Measurements from ENCODE around the gene ACTN2. TPM values are rescaled to one million over a fixed set of nuclear protein-coding genes. Genes with fewer than 3 reads are reported as not detected.

ACTN2 gene
- total RNA-seq, 4 donors from 2014 or later, result 0.06 to 0.20 TPM; not detected in 2

DNA sequence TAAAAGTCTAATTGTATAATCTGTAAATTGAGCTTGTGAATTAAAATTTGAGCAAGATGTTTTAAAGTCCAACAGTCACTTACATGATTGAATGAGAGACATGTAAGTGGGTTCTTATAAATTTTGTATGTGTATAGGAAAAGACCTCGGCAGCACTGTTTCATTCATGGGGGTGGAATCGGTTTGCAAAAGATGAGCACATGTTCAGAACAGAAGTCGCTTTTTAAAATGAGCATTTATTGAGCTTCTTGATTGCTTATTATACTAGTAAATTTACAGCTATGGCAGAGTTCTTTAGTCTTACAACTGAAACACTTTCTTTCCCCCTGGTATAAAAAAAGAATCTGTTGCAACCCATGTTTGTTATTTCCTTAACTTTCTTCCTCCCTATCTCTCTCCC is 33.9 kb downstream of the ACTN2 start:
- intact Hi-C loops (cut with DNase I; ENCODE audit: low total_unique reads), result no loop called here
- no peak overlapping the region for H3K4me3 ChIP-seq (ENCODE audit: low read depth, poor library complexity, severe bottlenecking)
- TF ChIP-seq POLR2A (IDR thresholded peaks at IDR 0.05), result no peak
- TF ChIP-seq, protein P1, sequence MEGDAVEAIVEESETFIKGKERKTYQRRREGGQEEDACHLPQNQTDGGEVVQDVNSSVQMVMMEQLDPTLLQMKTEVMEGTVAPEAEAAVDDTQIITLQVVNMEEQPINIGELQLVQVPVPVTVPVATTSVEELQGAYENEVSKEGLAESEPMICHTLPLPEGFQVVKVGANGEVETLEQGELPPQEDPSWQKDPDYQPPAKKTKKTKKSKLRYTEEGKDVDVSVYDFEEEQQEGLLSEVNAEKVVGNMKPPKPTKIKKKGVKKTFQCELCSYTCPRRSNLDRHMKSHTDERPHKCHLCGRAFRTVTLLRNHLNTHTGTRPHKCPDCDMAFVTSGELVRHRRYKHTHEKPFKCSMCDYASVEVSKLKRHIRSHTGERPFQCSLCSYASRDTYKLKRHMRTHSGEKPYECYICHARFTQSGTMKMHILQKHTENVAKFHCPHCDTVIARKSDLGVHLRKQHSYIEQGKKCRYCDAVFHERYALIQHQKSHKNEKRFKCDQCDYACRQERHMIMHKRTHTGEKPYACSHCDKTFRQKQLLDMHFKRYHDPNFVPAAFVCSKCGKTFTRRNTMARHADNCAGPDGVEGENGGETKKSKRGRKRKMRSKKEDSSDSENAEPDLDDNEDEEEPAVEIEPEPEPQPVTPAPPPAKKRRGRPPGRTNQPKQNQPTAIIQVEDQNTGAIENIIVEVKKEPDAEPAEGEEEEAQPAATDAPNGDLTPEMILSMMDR (IDR thresholded peaks at IDR 0.05), result no peak
- 48 to 50% methylated on average over 3 of the region's 3 CpGs for WGBS, 2 donors
- no peak for DNase-seq (ENCODE audit: low spot score in 2 of 2)

DNA sequence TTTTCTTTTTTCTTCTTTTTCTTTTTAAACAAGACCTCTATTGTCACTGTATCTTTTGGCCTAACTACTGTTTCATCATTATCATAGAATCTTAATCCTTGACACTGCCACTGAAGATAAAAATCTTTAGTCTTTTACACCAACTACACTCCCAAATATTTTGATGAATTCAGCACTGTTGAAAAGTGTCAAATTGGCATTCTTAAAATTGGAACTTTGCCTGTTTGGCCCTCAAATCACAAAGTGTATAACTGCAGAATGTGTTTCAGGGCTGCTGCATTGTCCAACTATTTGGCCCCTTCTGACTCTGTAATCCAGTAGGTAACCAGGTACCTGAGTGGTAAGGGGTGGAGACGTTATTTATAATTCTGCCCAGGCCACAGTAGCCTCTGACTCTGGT is 34.3 kb downstream of the ACTN2 start:
- intact Hi-C loops (cut with DNase I; ENCODE audit: low total_unique reads), result no loop called here
- WGBS, 2 donors, result 29 to 65% methylated on average over 1 of the region's 1 CpG

DNA sequence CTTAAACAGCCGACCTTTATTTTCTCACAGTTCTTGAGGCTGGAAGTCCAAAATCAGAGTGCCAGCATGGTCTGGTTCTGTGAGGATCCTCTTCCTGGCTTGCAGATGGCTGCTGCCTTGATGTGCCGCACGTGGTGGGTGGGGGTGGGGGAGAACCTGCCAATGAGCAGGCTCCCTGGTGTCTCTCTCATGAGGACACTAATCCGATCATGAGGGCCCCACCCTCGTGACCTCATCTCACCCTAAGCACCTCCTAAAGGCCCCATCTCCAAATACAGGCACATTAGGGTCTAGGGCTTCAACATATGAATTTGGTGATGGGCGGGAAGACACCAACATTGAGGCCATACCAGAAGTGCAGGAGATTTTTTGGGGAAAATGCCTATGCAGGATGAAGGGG is 37.8 kb downstream of the ACTN2 start:
- no peak for DNase-seq (ENCODE audit: low spot score in 2 of 2)
- H3K4me3 ChIP-seq (ENCODE audit: low read depth, poor library complexity, severe bottlenecking), result no peak overlapping the region
- 77 to 96% methylated on average over 5 to 6 of the region's 6 CpGs for WGBS, 2 donors
- TF ChIP-seq POLR2A (IDR thresholded peaks at IDR 0.05), result no peak
- TF ChIP-seq, protein P1 (IDR thresholded peaks at IDR 0.05), result no peak
- intact Hi-C loops (cut with DNase I; ENCODE audit: low total_unique reads), result no loop called here

More for the DNA sequence above, 34.3 kb downstream of the ACTN2 start:
- DNase-seq (ENCODE audit: low spot score in 2 of 2), result no peak
- TF ChIP-seq POLR2A (IDR thresholded peaks at IDR 0.05), result no peak
- TF ChIP-seq, protein P1 (IDR thresholded peaks at IDR 0.05), result no peak
- no peak overlapping the region for H3K4me3 ChIP-seq (ENCODE audit: low read depth, poor library complexity, severe bottlenecking)

DNA sequence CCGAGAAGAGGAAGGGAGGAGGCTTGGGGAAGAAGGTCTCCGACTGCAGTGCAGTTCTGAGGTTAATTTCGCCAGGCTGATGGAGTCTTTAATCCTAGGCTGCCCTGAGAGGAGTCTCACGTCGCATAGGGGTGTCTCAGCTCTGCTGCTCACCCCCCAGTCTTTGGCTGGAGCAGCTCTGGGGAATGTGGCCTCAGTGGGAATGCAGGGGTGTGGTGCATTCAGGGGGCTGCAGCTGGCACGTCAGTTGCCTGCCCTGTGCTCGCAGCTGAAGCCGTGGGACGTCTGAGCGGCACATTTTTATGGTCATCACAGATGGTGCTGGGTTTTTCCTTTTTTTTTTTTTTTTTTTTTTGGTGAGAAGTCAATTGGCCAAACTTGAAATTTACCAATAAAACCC is 38.2 kb downstream of the ACTN2 start:
- no peak overlapping the region for H3K4me3 ChIP-seq (ENCODE audit: low read depth, poor library complexity, severe bottlenecking)
- no peak for DNase-seq (ENCODE audit: low spot score in 2 of 2)
- intact Hi-C loops (cut with DNase I; ENCODE audit: low total_unique reads), result no loop called here
- WGBS, 2 donors, result 76% methylated on average over 10 of the region's 10 CpGs
- TF ChIP-seq, protein P1 (IDR thresholded peaks at IDR 0.05), result no peak
- TF ChIP-seq POLR2A (IDR thresholded peaks at IDR 0.05), result no peak

DNA sequence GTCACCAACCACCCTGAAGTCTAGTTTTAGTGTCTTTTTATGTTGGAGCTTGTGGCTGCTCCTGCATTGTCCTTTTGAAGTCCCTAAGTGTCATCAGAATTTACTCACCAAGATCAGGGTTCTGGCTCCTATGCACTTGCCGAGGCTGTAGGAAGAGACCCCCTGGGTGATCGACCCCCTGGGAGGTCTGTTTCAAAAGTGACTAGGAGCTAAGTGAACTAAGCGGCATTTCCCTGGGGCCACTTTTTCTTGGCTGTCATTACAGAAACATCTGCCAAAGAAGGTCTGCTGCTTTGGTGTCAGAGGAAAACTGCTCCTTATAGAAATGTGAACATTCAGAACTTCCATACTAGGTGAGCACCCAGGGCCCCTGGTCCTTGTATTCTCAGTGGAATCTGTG is 39.4 kb downstream of the ACTN2 start:
- H3K4me3 ChIP-seq (ENCODE audit: low read depth, poor library complexity, severe bottlenecking), result no peak overlapping the region
- intact Hi-C loops (cut with DNase I; ENCODE audit: low total_unique reads), result no loop called here
- DNase-seq (ENCODE audit: low spot score in 2 of 2), result no peak
- TF ChIP-seq, protein P1 (IDR thresholded peaks at IDR 0.05), result no peak
- no peak for TF ChIP-seq POLR2A (IDR thresholded peaks at IDR 0.05)
- 37 to 39% methylated on average over 3 of the region's 3 CpGs for WGBS, 2 donors

DNA sequence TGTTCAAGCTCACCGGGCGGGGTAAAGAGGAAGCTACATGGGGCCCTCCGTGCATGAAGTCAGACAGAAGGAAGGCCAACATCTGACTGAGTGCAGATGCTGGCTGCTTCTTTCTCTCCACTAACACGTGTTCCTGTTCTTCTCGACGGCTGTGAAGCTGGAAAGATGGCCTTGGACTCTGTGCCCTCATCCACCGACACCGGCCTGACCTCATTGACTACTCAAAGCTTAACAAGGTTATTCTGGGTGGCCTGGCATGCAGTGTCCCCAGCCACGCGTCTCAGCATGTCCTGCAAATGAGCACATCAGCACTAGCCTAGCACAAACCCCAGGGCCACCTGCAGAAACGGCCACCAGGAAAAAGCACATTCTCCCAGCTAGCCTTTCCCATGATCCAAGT is 41.2 kb downstream of the ACTN2 start:
- H3K4me3 ChIP-seq (ENCODE audit: low read depth, poor library complexity, severe bottlenecking), result no peak overlapping the region
- intact Hi-C loops (cut with DNase I; ENCODE audit: low total_unique reads), result no loop called here
- WGBS, 2 donors, result 79 to 87% methylated on average over 11 of the region's 11 CpGs
- no peak for TF ChIP-seq POLR2A (IDR thresholded peaks at IDR 0.05)
- TF ChIP-seq, protein P1 (IDR thresholded peaks at IDR 0.05), result no peak
- DNase-seq (ENCODE audit: low spot score in 2 of 2), result no peak
